ENCODE results near the gene TP53BP1. TPM values are rescaled to one million over a fixed set of nuclear protein-coding genes. Genes with fewer than 3 reads are reported as not detected.
A peak's percentile ranks its signal among the peaks of the same experiment; 100 is the strongest.

The TP53BP1 gene
- polyA plus RNA-seq, 3 donors = 69.5 to 116 (median 99.3) TPM

DNA sequence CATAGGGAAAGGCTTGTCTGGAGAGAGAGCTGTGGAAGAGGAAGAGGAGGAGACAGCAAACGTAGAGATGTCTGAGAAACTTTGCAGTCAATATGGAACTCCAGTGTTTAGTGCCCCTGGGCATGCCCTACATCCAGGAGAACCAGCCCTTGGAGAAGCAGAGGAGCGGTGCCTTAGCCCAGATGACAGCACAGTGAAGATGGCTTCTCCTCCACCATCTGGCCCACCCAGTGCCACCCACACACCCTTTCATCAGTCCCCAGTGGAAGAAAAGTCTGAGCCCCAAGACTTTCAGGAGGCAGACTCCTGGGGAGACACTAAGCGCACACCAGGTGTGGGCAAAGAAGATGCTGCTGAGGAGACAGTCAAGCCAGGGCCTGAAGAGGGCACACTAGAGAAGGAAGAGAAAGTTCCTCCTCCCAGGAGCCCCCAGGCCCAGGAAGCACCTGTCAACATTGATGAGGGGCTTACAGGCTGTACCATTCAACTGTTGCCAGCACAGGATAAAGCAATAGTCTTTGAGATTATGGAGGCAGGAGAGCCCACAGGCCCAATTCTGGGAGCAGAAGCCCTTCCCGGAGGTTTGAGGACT lies 31.4 kb upstream of the TP53BP1 start:
- DNase-seq = no peak

DNA sequence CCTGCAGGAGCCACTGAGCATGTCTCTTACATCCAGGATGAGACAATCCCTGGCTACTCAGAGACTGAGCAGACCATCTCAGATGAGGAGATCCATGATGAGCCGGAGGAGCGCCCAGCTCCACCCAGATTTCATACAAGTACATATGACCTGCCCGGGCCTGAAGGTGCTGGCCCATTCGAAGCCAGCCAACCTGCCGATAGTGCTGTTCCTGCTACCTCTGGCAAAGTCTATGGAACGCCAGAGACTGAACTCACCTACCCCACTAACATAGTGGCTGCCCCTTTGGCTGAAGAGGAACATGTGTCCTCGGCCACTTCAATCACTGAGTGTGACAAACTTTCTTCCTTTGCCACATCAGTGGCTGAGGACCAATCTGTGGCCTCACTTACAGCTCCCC lies 30.7 kb upstream of the TP53BP1 start:
- DNase-seq = no peak

- DNase-seq = no peak
These were observed 29.3 kb upstream of the TP53BP1 start for GRCh38 chr15:43522247-43522646.

DNA sequence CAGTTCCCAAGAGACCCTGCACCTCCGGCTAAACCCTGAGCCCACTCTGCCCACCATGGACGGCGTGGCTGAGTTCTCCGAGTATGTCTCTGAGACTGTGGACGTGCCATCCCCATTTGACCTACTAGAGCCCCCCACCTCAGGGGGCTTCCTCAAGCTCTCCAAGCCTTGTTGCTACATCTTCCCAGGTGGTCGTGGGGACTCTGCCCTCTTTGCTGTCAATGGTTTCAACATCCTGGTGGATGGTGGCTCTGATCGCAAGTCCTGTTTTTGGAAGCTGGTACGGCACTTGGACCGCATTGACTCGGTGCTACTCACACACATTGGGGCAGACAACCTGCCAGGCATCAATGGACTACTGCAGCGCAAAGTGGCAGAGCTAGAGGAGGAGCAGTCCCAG lies 28.5 kb upstream of the TP53BP1 start:
- no peak for DNase-seq

DNA sequence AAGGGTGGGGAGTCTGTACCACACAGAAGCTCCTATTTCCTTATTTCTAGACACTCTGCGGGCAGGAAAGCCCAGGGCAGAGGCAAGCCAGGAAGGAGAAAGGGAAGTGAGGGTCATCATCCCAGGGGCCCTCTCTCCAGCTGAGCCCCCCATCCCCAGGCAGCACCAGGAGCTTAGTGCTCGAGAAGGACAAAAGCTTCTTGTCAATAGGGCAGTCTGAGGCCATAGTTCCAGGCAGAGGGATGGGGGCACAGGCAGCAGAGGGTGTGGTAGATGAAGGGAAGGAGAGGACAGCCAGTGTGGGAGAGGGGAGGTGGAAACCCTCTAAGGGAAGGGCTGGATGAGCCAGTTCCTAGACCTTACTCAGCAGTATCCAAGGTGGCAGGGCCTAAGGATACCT lies 27.2 kb upstream of the TP53BP1 start:
- DNase-seq = no peak

GRCh38 chr15:43519196-43519595 lies 26.2 kb upstream of the TP53BP1 start:
- no peak for DNase-seq

DNA sequence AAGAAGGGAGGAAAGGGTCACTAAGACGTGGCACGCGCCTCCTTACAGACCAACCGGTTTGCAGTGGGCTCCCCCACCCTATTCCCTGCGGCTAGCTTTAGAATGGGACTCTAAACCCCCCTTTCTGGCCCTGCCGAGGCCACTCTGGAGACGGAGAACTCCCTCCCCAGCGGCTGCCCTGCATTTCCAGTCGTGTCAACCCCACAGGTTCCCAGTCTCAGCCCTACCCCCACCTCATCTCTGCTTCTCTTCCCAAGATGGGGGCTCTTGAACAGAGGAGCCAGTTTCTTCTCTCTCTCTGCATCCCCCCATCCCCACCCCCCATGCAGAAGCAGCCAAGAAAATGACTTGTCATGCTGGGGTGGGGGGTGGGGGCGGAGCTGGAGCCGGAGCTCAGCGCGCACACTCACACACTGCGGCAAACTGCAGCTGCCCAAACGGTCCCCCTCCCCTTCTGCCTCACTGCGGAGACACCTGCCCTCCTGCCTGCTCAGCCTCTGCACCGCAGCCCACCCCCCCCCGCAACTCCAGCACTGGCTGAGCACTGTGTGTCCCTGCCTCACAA lies 25.3 kb upstream of the TP53BP1 start:
- DNase-seq = no peak

DNA sequence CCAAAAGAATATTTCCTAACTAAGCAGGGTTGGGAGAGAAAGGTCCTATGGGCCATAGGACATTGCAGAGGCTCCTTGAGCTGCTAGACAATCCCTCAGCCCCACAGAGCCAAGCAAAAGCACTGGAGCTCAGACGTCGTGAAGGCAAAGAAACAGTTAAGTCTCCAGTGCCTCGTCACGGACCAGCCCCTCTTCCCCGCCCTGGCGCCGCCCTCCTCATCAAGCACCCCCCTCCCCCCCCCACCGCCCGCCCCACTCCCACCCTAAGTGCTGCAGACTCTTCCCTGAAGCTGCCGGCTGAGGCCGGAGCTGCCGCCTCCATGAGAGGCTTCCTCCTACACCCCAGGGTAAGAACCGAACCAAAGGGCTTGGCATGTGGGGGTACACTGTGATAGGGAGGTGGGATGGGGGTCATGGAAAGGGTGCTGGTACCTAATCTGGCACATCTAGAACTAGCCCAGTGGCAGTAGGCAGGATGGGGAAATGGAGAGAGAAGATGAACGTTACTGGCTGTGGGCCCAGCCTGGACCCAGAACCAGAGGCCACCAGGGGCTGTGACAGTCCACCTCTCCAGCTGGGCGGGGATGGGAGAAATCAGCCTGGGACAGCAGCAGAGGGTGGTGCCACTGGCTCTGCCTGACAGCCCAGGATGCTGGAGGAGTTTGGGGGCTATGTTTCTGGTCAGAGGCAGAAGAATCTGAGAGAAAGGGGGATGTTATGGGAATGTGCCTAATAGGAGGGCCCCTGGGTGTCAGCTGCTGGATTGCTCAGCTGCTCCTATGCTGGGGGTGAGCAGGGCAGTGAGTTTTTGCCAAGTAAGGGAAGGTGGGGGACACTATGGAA lies 24.6 kb upstream of the TP53BP1 start, which contains the start of gene MAP1A:
Gene MAP1A, plus strand, starts transcription at position 255 of the 843 bp plus-strand sequence. CDS start 3,866 bp downstream, outside the sequence.
- DNase-seq = peak; percentile 61

DNA sequence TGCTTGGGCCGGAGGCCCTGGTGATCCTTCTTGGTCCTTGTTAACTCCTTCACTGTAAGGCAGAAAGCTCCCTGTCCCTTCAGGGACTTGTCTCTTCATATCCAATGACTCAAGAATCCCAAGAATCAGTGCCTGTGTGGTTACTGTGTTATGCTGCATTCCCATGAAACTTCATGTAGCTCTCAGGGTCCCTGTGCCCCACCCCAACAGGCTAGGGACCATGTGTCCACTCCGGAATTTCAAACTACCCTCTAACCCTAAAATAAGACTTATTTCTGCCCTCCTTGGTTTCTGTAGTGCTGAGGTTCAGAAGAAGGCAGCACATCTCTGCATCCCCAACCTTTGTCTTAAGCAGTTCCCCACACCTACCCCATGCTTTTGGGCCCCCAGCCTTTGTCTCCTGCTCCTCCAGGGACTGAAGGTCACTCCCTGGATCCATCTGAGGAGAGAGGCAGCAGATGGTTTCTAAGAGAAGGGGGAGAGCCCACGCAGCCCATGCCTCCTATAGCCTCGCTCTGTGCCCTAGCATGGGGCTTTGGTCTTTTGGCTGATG lies 23.9 kb upstream of the TP53BP1 start:
- no peak for DNase-seq

- no peak for DNase-seq
These were observed 23.2 kb upstream of the TP53BP1 start for GRCh38 chr15:43516185-43516584.

DNA sequence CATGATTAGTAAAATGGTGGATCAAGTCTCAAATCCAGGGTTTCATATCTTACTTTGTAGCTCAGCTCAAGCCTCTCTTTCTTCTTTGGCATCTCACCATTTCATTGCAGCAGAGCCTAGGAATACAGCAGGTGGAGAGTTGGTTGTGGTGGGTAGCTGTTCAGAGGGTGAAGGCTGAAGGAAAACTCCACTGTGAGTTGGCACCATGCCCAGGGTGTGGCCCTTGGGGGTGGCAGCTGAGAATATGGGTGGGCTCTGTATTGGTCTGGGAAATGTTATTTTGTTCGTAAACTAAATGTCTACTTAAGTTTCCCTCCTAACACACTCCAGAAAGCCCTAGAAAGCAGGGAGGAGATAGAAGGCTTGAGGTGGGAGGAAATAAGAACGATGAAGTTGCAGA lies 22.8 kb upstream of the TP53BP1 start:
- DNase-seq = no peak

DNA sequence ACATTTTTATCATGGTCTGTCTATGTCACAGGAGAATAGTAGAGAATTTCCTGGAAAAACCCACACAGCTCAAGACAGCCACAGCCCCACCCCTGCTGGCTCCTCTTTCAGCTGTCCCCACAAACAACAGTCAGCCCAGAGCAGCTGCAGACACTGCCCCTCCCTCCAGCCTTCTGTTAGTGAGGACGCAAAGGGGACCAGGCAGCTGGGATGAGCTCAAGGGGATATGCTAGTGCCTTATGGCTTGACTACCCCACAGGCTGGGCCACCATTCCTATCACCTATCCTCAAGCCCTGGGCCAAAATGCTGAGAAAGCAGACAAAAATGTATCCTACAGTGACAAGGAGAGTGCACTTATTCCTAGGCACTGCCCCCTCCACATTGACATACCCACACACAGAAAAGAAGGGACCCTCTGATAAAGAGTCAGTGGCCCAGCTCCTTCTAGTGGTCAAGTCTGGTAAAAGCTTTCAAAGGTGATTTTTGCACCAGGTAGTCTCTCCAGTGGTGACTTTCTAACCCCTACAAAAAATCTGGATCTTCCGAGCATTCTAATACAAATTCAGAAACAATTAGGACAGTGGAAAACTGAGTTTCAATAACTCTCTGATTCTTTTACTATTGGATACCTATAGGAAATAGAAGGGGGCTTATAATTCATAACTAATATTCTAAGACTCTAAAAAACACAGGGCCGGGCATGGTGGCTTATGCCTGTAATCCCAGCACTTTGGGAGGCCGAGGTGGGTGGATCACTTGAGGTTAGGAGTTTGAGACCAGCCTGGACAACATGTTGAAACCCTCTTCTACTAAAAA lies 21.5 kb upstream of the TP53BP1 start:
- no peak for DNase-seq

DNA sequence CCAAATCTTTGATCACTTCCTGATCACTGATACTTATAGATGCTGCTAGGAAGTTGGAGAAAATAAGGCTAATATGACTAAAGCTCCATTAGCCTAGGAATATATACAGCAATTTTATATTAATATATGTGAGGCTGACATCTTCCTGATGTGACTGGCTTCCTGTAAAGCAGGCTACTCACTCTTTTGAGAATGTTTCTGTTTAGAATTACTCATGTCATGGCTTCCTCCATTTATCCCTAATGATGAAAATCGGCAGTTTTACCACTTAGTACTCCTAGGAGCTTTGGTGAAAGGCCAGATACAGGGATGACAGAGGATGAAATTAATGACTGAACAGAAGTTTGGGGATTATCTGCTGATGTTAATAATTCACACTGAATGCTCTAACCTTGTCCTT lies 20.6 kb upstream of the TP53BP1 start:
- DNase-seq = no peak

DNA sequence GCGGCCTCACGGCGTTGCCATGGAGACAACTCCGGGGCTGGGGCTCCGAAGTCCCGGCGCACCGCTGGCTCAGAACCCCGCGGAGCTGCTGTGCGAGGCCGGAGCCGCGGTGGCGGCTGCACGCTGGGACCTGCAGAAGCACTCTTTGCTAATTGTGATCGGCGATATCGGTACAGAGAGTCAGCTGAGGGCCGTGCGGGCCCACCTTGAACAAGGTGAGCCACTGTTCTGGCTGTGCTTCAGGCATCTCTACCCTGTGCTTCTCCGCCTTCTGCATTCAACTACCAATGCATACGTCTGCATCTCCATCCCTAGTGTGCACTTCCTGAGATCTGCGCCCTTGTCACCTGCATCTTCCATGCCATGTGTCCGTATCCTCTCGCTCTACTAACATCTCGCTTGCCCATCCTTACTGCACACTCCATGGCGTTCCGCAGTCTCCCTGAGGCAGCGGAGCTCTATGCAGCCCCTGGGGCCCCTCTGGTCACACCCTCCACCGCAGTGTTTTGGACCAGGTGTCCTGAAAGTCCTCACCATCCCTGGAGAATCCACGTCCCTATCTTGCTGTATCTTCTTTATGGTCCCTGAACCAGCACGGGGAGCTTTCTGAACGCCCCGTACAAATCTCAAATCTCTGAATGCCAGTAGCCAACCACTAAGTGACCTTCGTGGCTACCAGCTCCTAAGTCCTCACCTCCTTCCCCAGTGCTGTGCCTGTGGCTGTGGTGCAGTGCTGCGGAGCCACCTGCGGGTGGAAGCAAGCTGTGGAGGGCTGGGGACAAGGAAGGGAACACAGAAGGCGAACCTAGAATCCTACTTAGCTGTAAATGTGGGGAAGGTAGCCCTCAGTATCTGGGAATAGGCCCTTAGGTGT lies 18.3 kb upstream of the TP53BP1 start:
- no peak for DNase-seq

DNA sequence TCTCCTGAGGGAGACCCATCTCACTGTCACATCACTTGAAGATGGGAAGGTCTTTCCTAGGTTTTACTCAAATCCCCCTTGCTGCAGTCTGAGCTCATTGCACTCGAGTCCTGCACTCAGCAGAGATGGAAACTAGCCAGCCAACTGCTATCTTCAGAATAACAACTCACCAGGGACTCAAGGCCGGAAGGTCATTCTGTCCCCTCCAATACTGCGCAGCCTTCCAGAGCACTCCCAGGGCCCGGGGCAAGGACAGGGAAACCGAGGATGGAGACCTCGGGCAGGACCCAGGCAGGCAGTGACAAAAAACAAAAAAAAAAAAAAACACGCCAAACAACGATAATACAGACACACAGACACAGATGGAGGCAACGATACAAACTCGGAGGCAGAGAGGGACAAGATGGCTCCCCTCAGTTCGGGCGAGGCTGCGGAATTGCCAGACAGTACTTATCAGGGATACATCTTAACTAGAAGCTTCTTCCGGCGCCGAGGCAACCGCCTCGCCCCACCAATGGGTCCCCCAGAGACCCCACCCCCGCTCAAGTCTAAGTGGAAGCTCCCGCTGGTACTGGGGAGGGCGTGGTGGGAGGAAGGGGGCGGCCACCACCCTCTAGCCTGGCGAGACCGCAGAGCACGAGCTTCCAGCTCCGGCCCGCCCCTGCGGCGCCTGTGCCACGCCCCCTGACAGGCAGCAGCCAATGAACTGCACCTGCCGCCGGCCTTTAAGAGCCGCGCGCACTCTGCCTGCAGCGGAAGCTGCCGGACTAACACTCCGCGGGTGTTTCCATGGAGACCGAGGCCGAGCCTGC lies 17.4 kb upstream of the TP53BP1 start:
- peak; percentile 98 for DNase-seq

DNA sequence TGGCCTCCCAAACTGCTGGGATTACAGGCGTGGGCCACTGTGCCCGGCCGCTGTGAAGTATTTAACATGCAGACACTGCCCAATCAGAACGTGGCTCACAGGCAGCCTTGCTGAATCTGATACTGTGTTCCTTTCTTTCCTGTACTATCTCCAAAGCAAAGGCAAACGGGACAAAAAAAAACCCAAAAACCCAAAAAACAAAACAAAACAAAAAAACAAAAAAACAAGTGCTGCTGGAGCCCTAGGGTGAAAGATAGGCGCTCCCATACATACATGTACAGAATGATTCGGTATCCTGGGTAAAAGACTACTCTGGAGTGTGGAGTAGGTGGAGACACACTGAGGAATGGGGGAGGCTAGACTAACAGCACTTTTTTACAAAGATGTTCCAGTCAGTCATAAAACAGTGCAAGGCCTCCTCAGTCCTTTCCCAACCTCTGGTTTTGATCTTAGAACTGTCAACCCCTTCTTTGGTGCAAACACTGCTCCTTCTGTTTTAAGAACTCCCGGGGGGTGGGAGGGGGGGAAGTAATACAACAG lies 16.8 kb upstream of the TP53BP1 start:
- DNase-seq = no peak

GRCh38 chr15:43508991-43509659 lies 16.2 kb upstream of the TP53BP1 start:
- no peak for DNase-seq

- no peak for DNase-seq
These were observed 15.5 kb upstream of the TP53BP1 start for GRCh38 chr15:43508421-43508820.

DNA sequence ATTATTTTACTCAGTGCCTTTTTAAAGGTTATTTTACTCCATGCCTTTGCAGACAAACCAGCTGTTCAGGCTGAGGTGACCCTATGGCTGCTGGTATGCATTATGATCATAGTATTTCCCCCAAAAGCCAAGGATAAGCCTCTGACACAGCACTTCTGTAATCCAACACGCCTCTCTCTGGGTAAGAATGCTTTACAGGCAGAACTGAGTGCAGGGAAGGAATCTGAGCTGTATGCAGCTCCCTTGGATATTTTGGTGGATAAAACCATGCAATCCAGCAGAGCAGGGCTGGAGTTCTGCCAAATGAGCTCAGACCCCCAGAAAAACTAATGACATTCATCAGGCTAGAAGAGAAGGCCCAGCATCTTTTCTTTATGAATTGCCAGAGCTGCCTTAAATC lies 12.8 kb upstream of the TP53BP1 start:
- DNase-seq = peak; percentile 52
